Measurements from ENCODE around the gene TNPO2. TPM values are rescaled to one million over a fixed set of nuclear protein-coding genes. Genes with fewer than 3 reads are reported as not detected.

Gene TNPO2
- total RNA-seq, 2 donors from 2014 or later = 106 to 113 TPM

- Mint-ChIP-seq H3K36me3 (ENCODE audit: low read depth) (peaks cover 26% of the 10 kb centered on the region), H3K9me3 (no peaks in the 10 kb centered on the region), H3K4me1 (peaks cover 2% of the 10 kb centered on the region), H3K27ac (peak within 1 kb of the TSS; percentile 97), H3K27me3 (ENCODE audit: insufficient read depth) (no peaks in the 10 kb centered on the region), H3K4me3 (peak within 1 kb of the TSS; percentile 77)
- 10 to 14% methylated on average over 21 to 59 of the region's 59 CpGs for WGBS, 2 experiments (ENCODE audit: insufficient coverage in 1 of 2, insufficient read length in 1 of 2)
- Histone ChIP-seq H3K9me3 (ENCODE audit: control insufficient read depth, low read length) (no peaks in the 10 kb centered on the region), H3K27ac (ENCODE audit: low read depth, low read length) (peak within 1 kb of the TSS; percentile 83), H3K9ac (ENCODE audit: extremely low read depth, low read length, poor library complexity, severe bottlenecking) (peak within 1 kb of the TSS; percentile 83), H3K4me1 (ENCODE audit: control insufficient read depth, insufficient read depth, low read length) (no peaks in the 10 kb centered on the region), H3K36me3 (ENCODE audit: control insufficient read depth, insufficient read depth, low read length) (peaks cover 36% of the 10 kb centered on the region), H3K4me3 (ENCODE audit: low read length) (peak within 1 kb of the TSS; percentile 91), H3K27me3 (ENCODE audit: control insufficient read depth, insufficient read depth, low read length, poor library complexity, severe bottlenecking) (no peaks in the 10 kb centered on the region)
- TF ChIP-seq CTCF (conservative IDR thresholded peaks at IDR 0.05) = no peak
- peak; percentile 98 for DNase-seq
These were observed 27.1 kb downstream of the TNPO2 start, which contains the start of gene FBXW9 for GRCh38 chr19:12696366-12697335. Gene FBXW9, minus strand, starts transcription at chr19:12696631. Its CDS starts 50 bp downstream, at chr19:12696581.

GRCh38 chr19:12695997-12696365, 27.8 kb downstream of the TNPO2 start:
- Mint-ChIP-seq H3K27ac (no peak overlapping the region), H3K36me3 (ENCODE audit: low read depth) (peaks cover 21% of the 10 kb centered on the region), H3K9me3 (no peaks in the 10 kb centered on the region), H3K4me3 (peak overlapping the region; percentile 77), H3K27me3 (ENCODE audit: insufficient read depth) (no peaks in the 10 kb centered on the region), H3K4me1 (peaks cover 2% of the 10 kb centered on the region)
- no peak for TF ChIP-seq CTCF (conservative IDR thresholded peaks at IDR 0.05)
- H3K4me3 ChIP-seq (ENCODE audit: low read length) = peak overlapping the region; percentile 91
- H3K27me3 ChIP-seq (ENCODE audit: control insufficient read depth, insufficient read depth, low read length, poor library complexity, severe bottlenecking) = no peaks in the 10 kb centered on the region
- H3K36me3 ChIP-seq (ENCODE audit: control insufficient read depth, insufficient read depth, low read length) = peaks cover 29% of the 10 kb centered on the region
- H3K9ac ChIP-seq (ENCODE audit: extremely low read depth, low read length, poor library complexity, severe bottlenecking) = peak overlapping the region; percentile 83
- no peak for DNase-seq
- H3K4me1 ChIP-seq (ENCODE audit: control insufficient read depth, insufficient read depth, low read length) = no peaks in the 10 kb centered on the region
- WGBS, 2 experiments (ENCODE audit: insufficient coverage in 1 of 2, insufficient read length in 1 of 2) = 6 to 9% methylated on average over 12 to 36 of the region's 36 CpGs
- H3K9me3 ChIP-seq (ENCODE audit: control insufficient read depth, low read length) = no peaks in the 10 kb centered on the region
- no peak overlapping the region for H3K27ac ChIP-seq (ENCODE audit: low read depth, low read length)

- H3K27ac Mint-ChIP-seq = no peak overlapping the region
- peak overlapping the region; percentile 77 for H3K4me3 Mint-ChIP-seq
- H3K36me3 ChIP-seq (ENCODE audit: control insufficient read depth, insufficient read depth, low read length) = peaks cover 25% of the 10 kb centered on the region
- no peaks in the 10 kb centered on the region for H3K27me3 Mint-ChIP-seq (ENCODE audit: insufficient read depth)
- DNase-seq = no peak
- peak overlapping the region; percentile 83 for H3K9ac ChIP-seq (ENCODE audit: extremely low read depth, low read length, poor library complexity, severe bottlenecking)
- peaks cover 17% of the 10 kb centered on the region for H3K36me3 Mint-ChIP-seq (ENCODE audit: low read depth)
- H3K27ac ChIP-seq (ENCODE audit: low read depth, low read length) = no peak overlapping the region
- no peak for TF ChIP-seq CTCF (conservative IDR thresholded peaks at IDR 0.05)
- no peaks in the 10 kb centered on the region for H3K4me1 ChIP-seq (ENCODE audit: control insufficient read depth, insufficient read depth, low read length)
- 91 to 92% methylated on average over 1 of the region's 1 CpG for WGBS, 2 experiments (ENCODE audit: insufficient coverage in 1 of 2, insufficient read length in 1 of 2)
- no peaks in the 10 kb centered on the region for H3K27me3 ChIP-seq (ENCODE audit: control insufficient read depth, insufficient read depth, low read length, poor library complexity, severe bottlenecking)
- peak overlapping the region; percentile 91 for H3K4me3 ChIP-seq (ENCODE audit: low read length)
- no peaks in the 10 kb centered on the region for H3K9me3 ChIP-seq (ENCODE audit: control insufficient read depth, low read length)
- no peaks in the 10 kb centered on the region for H3K9me3 Mint-ChIP-seq
- H3K4me1 Mint-ChIP-seq = peaks cover 2% of the 10 kb centered on the region
These were observed 28.2 kb downstream of the TNPO2 start for GRCh38 chr19:12695514-12695913.

Measured in endodermal cell (in vitro differentiated cells).